Pancreas (tissue), 10 donors: ENCODE data around the gene SAE1. TPM values are rescaled to one million over a fixed set of nuclear protein-coding genes. Genes with fewer than 3 reads are reported as not detected.

Experiments used
- ATAC-seq, 4 donors: fragments of 200-7000 bp; cut with Tn5 transposase; one replicate each; pipeline versions ENCODE4 v1.8.0 to v1.9.1; 2020; ENCODE audit warnings: mild to moderate bottlenecking in 4 of 4, moderate library complexity in 4 of 4
- DNase-seq, 6 donors: peaks; one replicate each; pipeline ENCODE4 v3.0.0-alpha.2; 2020
- FAIRE-seq: peaks from 2 replicates; lab custom pipeline; 2012; peaks lifted over from hg19 to GRCh38; lab: Jason Lieb, UNC
- H3K27ac ChIP-seq, 4 donors: fragments of 200-600 bp; sonication (generic); 1 replicate in 3 of 4; 2 replicates in 1 of 4; pipeline versions ENCODE4 v1.5.0 to v1.8.0; 2020
- H3K27me3 ChIP-seq, 4 donors: fragments of 200-600 bp; one replicate each; pipeline ENCODE4 v1.8.0; 2021
- H3K36me3 ChIP-seq, 3 donors: fragments of 200-600 bp; sonication (generic) in 1 of 3; one replicate each; pipeline versions ENCODE4 v1.5.0 to v1.8.0; 2020 to 2021
- H3K4me1 ChIP-seq, 3 donors: fragments of 200-600 bp; one replicate each; pipeline ENCODE4 v1.8.0; 2021
- H3K4me3 ChIP-seq, 4 donors: fragments of 200-600 bp; sonication (generic) in 2 of 4; one replicate each; pipeline versions ENCODE4 v1.5.0 to v1.8.0; 2020 to 2021
- H3K9me3 ChIP-seq, 4 donors: fragments of 200-600 bp; one replicate each; pipeline ENCODE4 v1.8.0; 2021
- CTCF ChIP-seq, 4 donors: fragments of 200-600 bp; sonication (generic) in 3 of 4; IDR thresholded peaks; one replicate each; pipeline versions ENCODE4 v1.5.0 to v1.8.0; 2021; ENCODE audit warnings: antibody characterized with exemption in 4 of 4
- WGBS, 2 donors: extraction: QIAGEN DNeasy Blood & Tissue Kit; methylation state at CpG; one replicate each; pipeline ENCODE4 v1.1.7; 2013; 5-methylcytosine and 5-hydroxymethylcytosine counted together
- intact Hi-C, 3 donors: fragments of 100-400 bp; cut with DNase I; formaldehyde crosslinking; loops; one replicate each; pipeline versions ENCODE4 v1.11.1 to v1.14.2; 2022
- polyA plus RNA-seq, 2 donors: library from polyadenylated mRNA; stranded (reverse); fragments of 200-250 nt; gene quantifications; one replicate each; pipeline ENCODE4 v1.2.3, GENCODE V29; 2013
- total RNA-seq, 6 donors: library from RNA; stranded (reverse); fragmentation: NEBNext Ultra II Directional in 4 of 6; extraction: Animal tissue kit (Norgen Biotek cat#: 25700) in 4 of 6; gene quantifications; one replicate each; pipeline versions ENCODE4 v1.2.1 to v1.2.4, GENCODE V29; 2021 to 2023
- donor health status: healthy with polysubstance abuse.
- donor health status: DM: no; HTN: no; CAD: no; lungs with moderate emphysema.
- donor health status: DM: no; HTN: no; CAD: no.
- donor health status: control.
- donor health status: control.
- donor health status: Bipolar disorder and iron deficiency.
- donor health status: DM: yes; HTN: yes; CAD: no.
- donor health status: DM: no; HTN: no; CAD: no.
- donor health status: DM: no; HTN: no; CAD: no.
- donor health status: DM: yes; HTN: yes; CAD: no.

The SAE1 gene
- total RNA-seq (10 to 100 TPM; 14.8 to 25.8 (median 20.1) TPM), polyA plus RNA-seq (10 to 100 TPM in 1 of 2 donors, 1 to 10 TPM in 1; 10.0 to 23.0 TPM)

- no peaks in the 10 kb centered on the region for H3K36me3 ChIP-seq
- H3K4me3 ChIP-seq, result peak within 1 kb of the TSS; percentile 57 to 69 (median 64)
- H3K27me3 ChIP-seq, result no peaks in the 10 kb centered on the region
- DNase-seq, result peak; percentile 90 to 98 (median 96)
- intact Hi-C loops, result no loop called here
- peak within 1 kb of the TSS; percentile 47 to 83 (median 54) for H3K27ac ChIP-seq
- H3K9me3 ChIP-seq, result no peaks in the 10 kb centered on the region
- TF ChIP-seq CTCF (IDR thresholded peaks at IDR 0.05), result peak in 3 of 4 donors; percentile 14 to 40 (median 18)
- peak; percentile 93 to 97 (median 96) for ATAC-seq
- WGBS, 2 donors, result 0% methylated on average over 51 of the region's 51 CpGs
- FAIRE-seq, result peak; percentile 78
- H3K4me1 ChIP-seq, result peaks cover 0 to 5% (median 3%) of the 10 kb centered on the region in 3 donors
Measured at GRCh38 chr19:47130589-47131227, at the start of gene SAE1. TSS of gene SAE1 (plus strand) at chr19:47130835. CDS start at chr19:47130931, 96 bp downstream.

- TF ChIP-seq CTCF (IDR thresholded peaks at IDR 0.05), result no peak
- ATAC-seq (no peak), FAIRE-seq (no peak), DNase-seq (no peak)
- H3K9me3 ChIP-seq, result no peaks in the 10 kb centered on the region
- intact Hi-C loops, result loop anchor here in 1 of 3 donors (5.0 kb wide), 1 partner anchor 46 kb away; no protein-coding TSS in a partner anchor
- WGBS, 2 donors, result 87 to 89% methylated on average over 6 of the region's 6 CpGs
- H3K4me1 ChIP-seq, result no peaks in the 10 kb centered on the region
- no peak overlapping the region for H3K4me3 ChIP-seq
- no peaks in the 10 kb centered on the region for H3K27me3 ChIP-seq
- no peak overlapping the region for H3K27ac ChIP-seq
- H3K36me3 ChIP-seq, result peaks cover 3 to 51% (median 29%) of the 10 kb centered on the region in 3 donors
Measured at GRCh38 chr19:47081095-47081494, 49.5 kb upstream of the SAE1 start.

- no peak for FAIRE-seq
- no peak overlapping the region for H3K27ac ChIP-seq
- ATAC-seq, result no peak
- TF ChIP-seq CTCF (IDR thresholded peaks at IDR 0.05), result no peak
- peaks cover 3 to 58% (median 32%) of the 10 kb centered on the region in 3 donors for H3K36me3 ChIP-seq
- no peak for DNase-seq
- no peaks in the 10 kb centered on the region for H3K4me1 ChIP-seq
- intact Hi-C loops, result loop anchor here in 1 of 3 donors (5.0 kb wide), 1 partner anchor 45 kb away; no protein-coding TSS in a partner anchor
- H3K4me3 ChIP-seq, result no peak overlapping the region
- no peaks in the 10 kb centered on the region for H3K9me3 ChIP-seq
- 91 to 93% methylated on average over 5 of the region's 5 CpGs for WGBS, 2 donors
- H3K27me3 ChIP-seq, result no peaks in the 10 kb centered on the region
Measured at GRCh38 chr19:47082493-47082892, 48.1 kb upstream of the SAE1 start.

GRCh38 chr19:47084879-47085439, 45.7 kb upstream of the SAE1 start:
- H3K9me3 ChIP-seq, result no peaks in the 10 kb centered on the region
- DNase-seq (peak in 1 of 6 donors; percentile 50), FAIRE-seq (no peak), ATAC-seq (no peak)
- H3K27me3 ChIP-seq, result no peaks in the 10 kb centered on the region
- no peak overlapping the region for H3K4me3 ChIP-seq
- peaks cover 3 to 74% (median 32%) of the 10 kb centered on the region in 3 donors for H3K36me3 ChIP-seq
- H3K27ac ChIP-seq, result no peak overlapping the region
- 90 to 94% methylated on average over 21 to 24 of the region's 24 CpGs for WGBS, 2 donors
- TF ChIP-seq CTCF (IDR thresholded peaks at IDR 0.05), result no peak
- intact Hi-C loops, result loop anchor here in 1 of 3 donors (5.0 kb wide), 1 partner anchor 42 kb away; no protein-coding TSS in a partner anchor
- no peaks in the 10 kb centered on the region for H3K4me1 ChIP-seq
